Liver (tissue), 9 donors: ENCODE data around the gene ULBP3. TPM values are rescaled to one million over a fixed set of nuclear protein-coding genes. Genes with fewer than 3 reads are reported as not detected.

Source experiments
- DNase-seq: peaks from one replicate; pipeline ENCODE4 v3.0.0-alpha.2; 2017; ENCODE audit warnings: low spot score
- H3K27ac ChIP-seq, 2 donors: one replicate each; pipeline ENCODE4 v1.7.0; 2013; ENCODE audit warnings: inconsistent platforms in 2 of 2, low read length in 2 of 2, control low read depth in 1 of 2, low read depth in 1 of 2, mild to moderate bottlenecking in 1 of 2
- H3K27me3 ChIP-seq, 4 donors: one replicate each; pipeline versions ENCODE4 v1.6.1 to v1.7.0; 2013; ENCODE audit warnings: low read length in 3 of 4, inconsistent platforms in 1 of 4, mild to moderate bottlenecking in 1 of 4, moderate library complexity in 1 of 4; ENCODE audit not compliant: control insufficient read depth in 4 of 4, insufficient read depth in 4 of 4
- H3K36me3 ChIP-seq, 4 donors: one replicate each; pipeline versions ENCODE4 v1.6.1 to v1.7.0; 2013; ENCODE audit warnings: low read length in 3 of 4, mild to moderate bottlenecking in 3 of 4, low read depth in 1 of 4, moderate library complexity in 1 of 4; ENCODE audit not compliant: control insufficient read depth in 4 of 4, insufficient read depth in 3 of 4
- H3K4me1 ChIP-seq, 4 donors: one replicate each; pipeline versions ENCODE4 v1.6.1 to v1.7.0; 2013; ENCODE audit warnings: low read length in 3 of 4, mild to moderate bottlenecking in 3 of 4, moderate library complexity in 1 of 4; ENCODE audit not compliant: control insufficient read depth in 4 of 4, insufficient read depth in 4 of 4
- H3K4me3 ChIP-seq, 3 donors: one replicate each; pipeline versions ENCODE4 v1.6.1 to v1.7.0; 2013; ENCODE audit warnings: low read length in 3 of 3, control low read depth in 1 of 3, low read depth in 1 of 3, mild to moderate bottlenecking in 1 of 3
- H3K9ac ChIP-seq, 2 donors: one replicate each; pipeline ENCODE4 v1.7.0; 2013; ENCODE audit warnings: low read length in 2 of 2, mild to moderate bottlenecking in 2 of 2, moderate library complexity in 2 of 2, control low read depth in 1 of 2, low read depth in 1 of 2
- H3K9me3 ChIP-seq, 4 donors: one replicate each; pipeline versions ENCODE4 v1.6.1 to v1.7.0; 2013; ENCODE audit warnings: low read length in 3 of 4; ENCODE audit not compliant: control insufficient read depth in 4 of 4
- EGR1 ChIP-seq, 2 donors: IDR thresholded peaks; 2 replicates each; pipeline ENCODE4 v1.6.1; 2016 to 2018; ENCODE audit warnings: antibody characterized with exemption in 2 of 2, low read depth in 2 of 2
- FOXA1 ChIP-seq: IDR thresholded peaks from 2 replicates; pipeline ENCODE4 v1.6.1; 2016; ENCODE audit warnings: antibody characterized with exemption
- FOXA2 ChIP-seq: IDR thresholded peaks from 2 replicates; pipeline ENCODE4 v1.6.1; 2016; ENCODE audit warnings: antibody characterized with exemption
- HNF4A ChIP-seq, 2 donors: conservative IDR thresholded peaks; 2 replicates each; pipeline ENCODE4 v1.6.1; 2016; ENCODE audit warnings: antibody characterized with exemption in 2 of 2, mild to moderate bottlenecking in 2 of 2
- HNF4G ChIP-seq: IDR thresholded peaks from 2 replicates; pipeline ENCODE4 v1.6.1; 2016; ENCODE audit warnings: antibody characterized with exemption
- JUND ChIP-seq, 2 donors: IDR thresholded peaks; 2 replicates each; pipeline ENCODE4 v1.6.1; 2016; ENCODE audit warnings: antibody characterized with exemption in 2 of 2
- NR2F2 ChIP-seq: IDR thresholded peaks from 2 replicates; pipeline ENCODE4 v1.6.1; 2016; ENCODE audit warnings: antibody characterized with exemption
- RAD21 ChIP-seq, 2 donors: IDR thresholded peaks; 2 replicates each; pipeline ENCODE4 v1.6.1; 2016; ENCODE audit warnings: antibody characterized with exemption in 2 of 2, mild to moderate bottlenecking in 2 of 2
- RXRA ChIP-seq, 2 donors: IDR thresholded peaks; 2 replicates each; pipeline ENCODE4 v1.6.1; 2017 to 2018; ENCODE audit warnings: antibody characterized with exemption in 2 of 2, mild to moderate bottlenecking in 1 of 2
- TAF1 ChIP-seq: conservative IDR thresholded peaks from 2 replicates; pipeline ENCODE4 v1.6.1; 2016; ENCODE audit warnings: antibody characterized with exemption, mild to moderate bottlenecking
- YY1 ChIP-seq: IDR thresholded peaks from 2 replicates; pipeline ENCODE4 v1.6.1; 2016; ENCODE audit warnings: antibody characterized with exemption, mild to moderate bottlenecking
- WGBS: extraction: QIAGEN DNeasy Blood & Tissue Kit; methylation state at CpG from one replicate; pipeline ENCODE4 v1.1.7; 2013; 5-methylcytosine and 5-hydroxymethylcytosine counted together
- polyA plus RNA-seq, 2 donors: library from polyadenylated mRNA; stranded (reverse) in 1 of 2; unstranded in 1 of 2; fragments of 200-250 nt in 1 of 2; fragments of >200 nt in 1 of 2; fragmentation: Nextera tagmentation in 1 of 2; extraction: Ambion mirVana in 1 of 2; gene quantifications; one replicate each; pipeline versions ENCODE4 v1.2.1 to v1.2.3, GENCODE V29; 2013 to 2015
- total RNA-seq, 2 donors: library from RNA; depleted of rRNA; stranded (reverse); fragments of >200 nt; gene quantifications; one replicate each; pipeline ENCODE4 v1.2.3, GENCODE V29; 2014
- TF ChIP-seq, protein P1 (sequence below): IDR thresholded peaks from 2 replicates; pipeline ENCODE4 v1.6.1; 2016; ENCODE audit warnings: antibody characterized with exemption
- TF ChIP-seq, protein P2 (sequence below): IDR thresholded peaks from 2 replicates; pipeline ENCODE4 v1.6.1; 2016; ENCODE audit warnings: antibody characterized with exemption
- TF ChIP-seq, protein P3 (sequence below): IDR thresholded peaks from 2 replicates; pipeline ENCODE4 v1.6.1; 2016; ENCODE audit warnings: antibody characterized with exemption, mild to moderate bottlenecking
- TF ChIP-seq, protein P4 (sequence below): fragments of 150-350 bp; IDR thresholded peaks from 2 replicates; pipeline ENCODE4 v1.5.1; 2017; ENCODE audit warnings: improper control_type of control experiment, low read depth, low read length; ENCODE audit not compliant: missing input control
- TF ChIP-seq, protein P5 (sequence below): IDR thresholded peaks from 2 replicates; pipeline ENCODE4 v1.6.1; 2016; ENCODE audit warnings: antibody characterized with exemption
- donor health status: healthy.
- donor health status: healthy.
- donor health status: healthy.
- donor health status: healthy.
- donor health status: healthy.

The ULBP3 gene
- total and polyA plus RNA-seq, 4 donors, result 0.88 to 2.3 (median 0.92) TPM; not detected in 1

DNA sequence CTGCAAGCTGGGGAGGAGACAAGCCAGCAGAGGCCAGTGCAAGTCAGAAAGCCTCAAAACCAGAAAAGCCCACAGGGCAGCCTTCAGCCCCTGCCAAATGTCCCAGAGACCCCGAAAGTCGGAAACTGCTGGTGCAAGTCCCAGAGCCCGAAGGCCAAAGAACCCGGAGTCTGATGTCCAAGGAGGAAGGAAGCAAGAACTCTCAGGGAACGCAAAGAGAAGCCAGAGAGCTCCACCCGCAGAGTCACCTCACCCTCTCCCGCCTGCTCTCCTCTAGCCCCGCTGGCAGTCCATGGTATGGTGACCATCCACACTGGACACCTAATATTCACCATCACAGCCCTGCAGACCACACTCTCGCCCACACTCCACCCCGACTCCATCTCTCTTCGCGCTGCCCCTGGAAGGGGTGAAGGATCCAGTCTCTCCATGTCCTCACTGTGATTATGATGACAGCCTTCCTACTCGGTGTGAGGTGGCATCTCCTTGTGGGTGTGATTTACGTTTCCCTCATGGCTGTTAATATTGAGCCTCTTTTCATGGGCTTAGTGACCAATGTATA lies 10.6 kb downstream of the ULBP3 start:
- no peak overlapping the region for H3K27ac ChIP-seq
- no peak overlapping the region for H3K4me3 ChIP-seq
- H3K27me3 ChIP-seq, result no peaks in the 10 kb centered on the region
- H3K9me3 ChIP-seq, result no peaks in the 10 kb centered on the region
- 88% methylated on average over 14 of the region's 14 CpGs for WGBS
- H3K4me1 ChIP-seq, result no peaks in the 10 kb centered on the region
- no peak overlapping the region for H3K9ac ChIP-seq
- no peak for TF ChIP-seq NR2F2
- TF ChIP-seq, protein P1, sequence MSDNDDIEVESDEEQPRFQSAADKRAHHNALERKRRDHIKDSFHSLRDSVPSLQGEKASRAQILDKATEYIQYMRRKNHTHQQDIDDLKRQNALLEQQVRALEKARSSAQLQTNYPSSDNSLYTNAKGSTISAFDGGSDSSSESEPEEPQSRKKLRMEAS, result no peak
- TF ChIP-seq FOXA1, result no peak
- no peak for TF ChIP-seq TAF1
- TF ChIP-seq HNF4G, result no peak
- TF ChIP-seq YY1, result no peak
- TF ChIP-seq, protein P2, sequence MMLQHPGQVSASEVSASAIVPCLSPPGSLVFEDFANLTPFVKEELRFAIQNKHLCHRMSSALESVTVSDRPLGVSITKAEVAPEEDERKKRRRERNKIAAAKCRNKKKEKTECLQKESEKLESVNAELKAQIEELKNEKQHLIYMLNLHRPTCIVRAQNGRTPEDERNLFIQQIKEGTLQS, result no peak
- TF ChIP-seq, protein P3, sequence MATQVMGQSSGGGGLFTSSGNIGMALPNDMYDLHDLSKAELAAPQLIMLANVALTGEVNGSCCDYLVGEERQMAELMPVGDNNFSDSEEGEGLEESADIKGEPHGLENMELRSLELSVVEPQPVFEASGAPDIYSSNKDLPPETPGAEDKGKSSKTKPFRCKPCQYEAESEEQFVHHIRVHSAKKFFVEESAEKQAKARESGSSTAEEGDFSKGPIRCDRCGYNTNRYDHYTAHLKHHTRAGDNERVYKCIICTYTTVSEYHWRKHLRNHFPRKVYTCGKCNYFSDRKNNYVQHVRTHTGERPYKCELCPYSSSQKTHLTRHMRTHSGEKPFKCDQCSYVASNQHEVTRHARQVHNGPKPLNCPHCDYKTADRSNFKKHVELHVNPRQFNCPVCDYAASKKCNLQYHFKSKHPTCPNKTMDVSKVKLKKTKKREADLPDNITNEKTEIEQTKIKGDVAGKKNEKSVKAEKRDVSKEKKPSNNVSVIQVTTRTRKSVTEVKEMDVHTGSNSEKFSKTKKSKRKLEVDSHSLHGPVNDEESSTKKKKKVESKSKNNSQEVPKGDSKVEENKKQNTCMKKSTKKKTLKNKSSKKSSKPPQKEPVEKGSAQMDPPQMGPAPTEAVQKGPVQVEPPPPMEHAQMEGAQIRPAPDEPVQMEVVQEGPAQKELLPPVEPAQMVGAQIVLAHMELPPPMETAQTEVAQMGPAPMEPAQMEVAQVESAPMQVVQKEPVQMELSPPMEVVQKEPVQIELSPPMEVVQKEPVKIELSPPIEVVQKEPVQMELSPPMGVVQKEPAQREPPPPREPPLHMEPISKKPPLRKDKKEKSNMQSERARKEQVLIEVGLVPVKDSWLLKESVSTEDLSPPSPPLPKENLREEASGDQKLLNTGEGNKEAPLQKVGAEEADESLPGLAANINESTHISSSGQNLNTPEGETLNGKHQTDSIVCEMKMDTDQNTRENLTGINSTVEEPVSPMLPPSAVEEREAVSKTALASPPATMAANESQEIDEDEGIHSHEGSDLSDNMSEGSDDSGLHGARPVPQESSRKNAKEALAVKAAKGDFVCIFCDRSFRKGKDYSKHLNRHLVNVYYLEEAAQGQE, result no peak
- no peak for TF ChIP-seq FOXA2
- TF ChIP-seq, protein P4, sequence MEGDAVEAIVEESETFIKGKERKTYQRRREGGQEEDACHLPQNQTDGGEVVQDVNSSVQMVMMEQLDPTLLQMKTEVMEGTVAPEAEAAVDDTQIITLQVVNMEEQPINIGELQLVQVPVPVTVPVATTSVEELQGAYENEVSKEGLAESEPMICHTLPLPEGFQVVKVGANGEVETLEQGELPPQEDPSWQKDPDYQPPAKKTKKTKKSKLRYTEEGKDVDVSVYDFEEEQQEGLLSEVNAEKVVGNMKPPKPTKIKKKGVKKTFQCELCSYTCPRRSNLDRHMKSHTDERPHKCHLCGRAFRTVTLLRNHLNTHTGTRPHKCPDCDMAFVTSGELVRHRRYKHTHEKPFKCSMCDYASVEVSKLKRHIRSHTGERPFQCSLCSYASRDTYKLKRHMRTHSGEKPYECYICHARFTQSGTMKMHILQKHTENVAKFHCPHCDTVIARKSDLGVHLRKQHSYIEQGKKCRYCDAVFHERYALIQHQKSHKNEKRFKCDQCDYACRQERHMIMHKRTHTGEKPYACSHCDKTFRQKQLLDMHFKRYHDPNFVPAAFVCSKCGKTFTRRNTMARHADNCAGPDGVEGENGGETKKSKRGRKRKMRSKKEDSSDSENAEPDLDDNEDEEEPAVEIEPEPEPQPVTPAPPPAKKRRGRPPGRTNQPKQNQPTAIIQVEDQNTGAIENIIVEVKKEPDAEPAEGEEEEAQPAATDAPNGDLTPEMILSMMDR, result no peak
- TF ChIP-seq, protein P5, sequence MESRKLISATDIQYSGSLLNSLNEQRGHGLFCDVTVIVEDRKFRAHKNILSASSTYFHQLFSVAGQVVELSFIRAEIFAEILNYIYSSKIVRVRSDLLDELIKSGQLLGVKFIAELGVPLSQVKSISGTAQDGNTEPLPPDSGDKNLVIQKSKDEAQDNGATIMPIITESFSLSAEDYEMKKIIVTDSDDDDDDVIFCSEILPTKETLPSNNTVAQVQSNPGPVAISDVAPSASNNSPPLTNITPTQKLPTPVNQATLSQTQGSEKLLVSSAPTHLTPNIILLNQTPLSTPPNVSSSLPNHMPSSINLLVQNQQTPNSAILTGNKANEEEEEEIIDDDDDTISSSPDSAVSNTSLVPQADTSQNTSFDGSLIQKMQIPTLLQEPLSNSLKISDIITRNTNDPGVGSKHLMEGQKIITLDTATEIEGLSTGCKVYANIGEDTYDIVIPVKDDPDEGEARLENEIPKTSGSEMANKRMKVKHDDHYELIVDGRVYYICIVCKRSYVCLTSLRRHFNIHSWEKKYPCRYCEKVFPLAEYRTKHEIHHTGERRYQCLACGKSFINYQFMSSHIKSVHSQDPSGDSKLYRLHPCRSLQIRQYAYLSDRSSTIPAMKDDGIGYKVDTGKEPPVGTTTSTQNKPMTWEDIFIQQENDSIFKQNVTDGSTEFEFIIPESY, result no peak
- no peak for TF ChIP-seq RXRA (IDR thresholded peaks at IDR 0.05)
- no peak for TF ChIP-seq EGR1 (IDR thresholded peaks at IDR 0.05; ENCODE audit: low read depth in 2 of 2)
- no peak for TF ChIP-seq RAD21 (IDR thresholded peaks at IDR 0.05)
- TF ChIP-seq HNF4A (conservative IDR thresholded peaks at IDR 0.05), result no peak
- DNase-seq, result no peak
- H3K36me3 ChIP-seq, result no peaks in the 10 kb centered on the region

DNA sequence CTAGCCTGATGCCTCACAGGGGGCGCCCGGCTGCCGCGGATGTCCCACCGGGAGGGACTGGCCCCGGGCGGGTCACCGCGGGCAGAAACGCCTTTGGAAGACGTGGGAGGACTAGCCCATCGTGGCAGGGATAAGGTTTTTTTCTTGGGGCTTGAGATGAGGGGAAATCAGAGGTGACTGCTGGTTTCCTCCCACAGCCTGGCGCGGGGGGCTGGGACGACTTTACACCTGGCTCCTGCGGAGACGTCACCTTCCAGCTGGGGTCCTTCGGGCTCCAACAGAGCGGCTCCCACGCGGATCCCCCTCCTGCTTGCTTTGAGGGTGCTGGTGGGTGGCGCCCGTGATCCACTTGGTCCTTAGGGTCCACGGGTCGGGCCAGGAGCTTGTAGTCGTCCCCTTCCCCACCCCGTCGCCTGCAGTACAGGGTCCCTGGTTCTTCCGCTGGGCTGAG lies 11.4 kb downstream of the ULBP3 start:
- 70% methylated on average over 29 of the region's 29 CpGs for WGBS
- no peak for DNase-seq
- peaks cover 0 to 2% (median 0%) of the 10 kb centered on the region in 4 donors for H3K27me3 ChIP-seq

More for the DNA sequence above, 11.4 kb downstream of the ULBP3 start:
- Histone ChIP-seq H3K36me3 (no peaks in the 10 kb centered on the region), H3K4me1 (no peaks in the 10 kb centered on the region), H3K27ac (no peak overlapping the region), H3K9ac (no peak overlapping the region), H3K4me3 (no peak overlapping the region), H3K9me3 (no peaks in the 10 kb centered on the region)
- TF ChIP-seq RAD21 (IDR thresholded peaks at IDR 0.05) (no peak), JUND (IDR thresholded peaks at IDR 0.05) (no peak), FOXA1 (no peak), EGR1 (IDR thresholded peaks at IDR 0.05; ENCODE audit: low read depth in 2 of 2) (no peak)
- TF ChIP-seq, protein P4, result no peak
- TF ChIP-seq, protein P1, result no peak
- TF ChIP-seq, protein P3, result no peak
- TF ChIP-seq, protein P2, result no peak
